Iris pigment epithelial cell (primary cell): Measurements from ENCODE around the gene CADM2.
A peak's percentile ranks its signal among the peaks of the same experiment; 100 is the strongest.
"Not testable (repeated sequence)": the region's sequence is repeated elsewhere in the genome, so short reads cannot be mapped to it uniquely, and the experiment has no call there.

Source experiments
- DNase-seq: peaks from one replicate; pipeline ENCODE4 v3.0.0-alpha.2; 2011; ENCODE audit warnings: low read depth

CADM2 gene

GRCh38 chr3:85481411-85482212, 522.8 kb downstream of the CADM2 start:
- no peak for DNase-seq

GRCh38 chr3:85482213-85482490, 523.4 kb downstream of the CADM2 start:
- DNase-seq = no peak

- DNase-seq = no peak
Observed at GRCh38 chr3:85483986-85484385, 525.2 kb downstream of the CADM2 start.

- DNase-seq = no peak
Observed at GRCh38 chr3:85487375-85487774, 528.6 kb downstream of the CADM2 start.

GRCh38 chr3:85495602-85496001, 536.8 kb downstream of the CADM2 start:
- no peak for DNase-seq

- DNase-seq = no peak
Observed at GRCh38 chr3:85498177-85498576, 539.4 kb downstream of the CADM2 start.

- no peak for DNase-seq
Observed at GRCh38 chr3:85502148-85502875, 543.5 kb downstream of the CADM2 start.

- not testable (repeated sequence) for DNase-seq
Observed at GRCh38 chr3:85504129-85504784, 545.5 kb downstream of the CADM2 start.

- DNase-seq = not testable (repeated sequence)
Observed at GRCh38 chr3:85504785-85505511, 546.2 kb downstream of the CADM2 start.

- DNase-seq = not testable (repeated sequence)
Observed at GRCh38 chr3:85507052-85507451, 548.3 kb downstream of the CADM2 start.

- DNase-seq = no peak
Observed at GRCh38 chr3:85508659-85509058, 549.9 kb downstream of the CADM2 start.

- no peak for DNase-seq
Observed at GRCh38 chr3:85516146-85516545, 557.4 kb downstream of the CADM2 start.

GRCh38 chr3:85524104-85524503, 565.3 kb downstream of the CADM2 start:
- DNase-seq = no peak

- no peak for DNase-seq
Observed at GRCh38 chr3:85525264-85525663, 566.5 kb downstream of the CADM2 start.

GRCh38 chr3:85533586-85533985, 574.8 kb downstream of the CADM2 start:
- no peak for DNase-seq

- DNase-seq = no peak
Observed at GRCh38 chr3:85535517-85535916, 576.7 kb downstream of the CADM2 start.

- DNase-seq = no peak
Observed at GRCh38 chr3:85539232-85539631, 580.4 kb downstream of the CADM2 start.

- no peak for DNase-seq
Observed at GRCh38 chr3:85554153-85554552, 595.4 kb downstream of the CADM2 start.

GRCh38 chr3:85560088-85560785, 601.4 kb downstream of the CADM2 start:
- DNase-seq = peak; percentile 41

GRCh38 chr3:85567071-85567676, 608.4 kb downstream of the CADM2 start:
- DNase-seq = peak; percentile 51

GRCh38 chr3:85570819-85571218, 612.0 kb downstream of the CADM2 start:
- no peak for DNase-seq
